ENCODE data around the gene UNC93B1.
"Not testable (repeated sequence)": the region's sequence is repeated elsewhere in the genome, so short reads cannot be mapped to it uniquely, and the experiment has no call there.

The UNC93B1 gene

DNA sequence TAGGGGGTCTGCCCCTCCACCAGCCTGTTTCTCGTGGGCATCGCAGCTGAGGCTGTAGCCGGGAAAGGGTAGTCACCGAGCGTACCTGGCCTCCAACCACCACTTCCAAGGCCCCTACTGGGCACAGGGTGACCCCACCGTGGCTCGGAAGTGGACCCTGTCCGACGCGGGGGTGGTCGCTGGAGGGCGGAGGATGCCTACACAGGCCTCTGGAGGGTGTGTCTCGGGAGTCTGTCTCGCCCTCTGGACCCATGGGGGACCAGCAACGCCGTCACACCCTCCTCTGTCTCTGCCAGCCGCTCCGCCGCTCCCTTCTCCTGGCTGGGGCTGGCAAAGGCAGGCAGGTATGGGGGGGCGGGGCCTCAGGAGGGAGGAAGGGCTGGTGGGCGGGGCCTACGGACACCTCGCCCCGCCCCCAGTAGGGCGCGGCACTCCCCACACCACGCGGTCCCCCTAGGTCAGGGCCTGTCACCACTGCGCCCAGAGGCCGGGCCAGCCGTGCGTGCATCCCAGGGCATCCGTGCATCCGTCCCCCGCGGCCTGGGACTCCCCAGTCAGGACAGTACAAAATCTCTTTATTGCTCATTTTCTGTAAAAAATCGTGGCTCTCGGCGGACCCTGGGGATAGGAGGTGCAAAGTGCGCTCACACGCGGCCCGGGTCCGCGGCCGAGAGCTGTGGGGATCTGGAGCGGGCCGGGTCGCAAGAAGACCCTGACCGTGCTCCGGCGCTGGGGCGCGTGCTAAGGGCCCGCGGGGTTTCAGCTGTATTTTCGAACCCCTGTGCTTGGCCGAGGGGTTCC lies 13.2 kb downstream of the UNC93B1 start:
- not testable (repeated sequence) for DNase-seq

DNA sequence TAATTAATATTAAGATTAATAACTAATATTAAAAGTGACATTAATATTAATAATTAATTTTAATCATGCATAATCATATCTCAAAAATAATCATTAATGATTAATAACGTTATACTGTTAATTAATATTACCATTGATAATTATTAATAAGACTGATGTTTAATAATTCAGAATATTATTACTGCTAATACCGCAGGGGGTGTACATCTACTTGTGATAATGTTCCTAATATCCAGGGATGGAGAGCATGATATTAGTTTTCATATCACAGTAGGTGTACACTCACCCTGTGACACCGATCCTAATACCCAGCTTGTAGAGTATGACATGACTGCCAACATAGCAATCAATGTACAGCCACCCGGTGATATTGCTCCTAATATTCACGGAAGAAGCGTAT lies 18.6 kb downstream of the UNC93B1 start:
- DNase-seq = not testable (repeated sequence)

DNA sequence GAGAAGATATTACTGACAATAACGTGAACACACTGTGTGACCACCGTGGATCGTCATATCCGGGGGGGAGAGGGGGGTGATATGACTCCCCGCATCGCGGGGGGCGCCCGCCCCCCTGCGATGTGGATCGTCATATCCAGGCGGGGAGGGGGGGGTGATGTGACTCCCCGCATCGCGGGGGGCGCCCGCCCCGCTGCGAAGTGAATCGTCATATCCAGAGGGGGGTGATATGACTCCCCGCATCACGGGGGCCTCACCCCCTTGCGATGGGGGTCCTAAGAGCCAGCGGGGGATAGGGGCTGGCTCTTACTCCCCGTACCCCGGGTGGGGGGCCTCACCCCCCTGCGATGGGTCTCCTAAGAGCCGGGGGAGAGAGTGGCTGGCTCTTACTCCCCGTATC lies 19.9 kb downstream of the UNC93B1 start:
- no peak for DNase-seq

DNA sequence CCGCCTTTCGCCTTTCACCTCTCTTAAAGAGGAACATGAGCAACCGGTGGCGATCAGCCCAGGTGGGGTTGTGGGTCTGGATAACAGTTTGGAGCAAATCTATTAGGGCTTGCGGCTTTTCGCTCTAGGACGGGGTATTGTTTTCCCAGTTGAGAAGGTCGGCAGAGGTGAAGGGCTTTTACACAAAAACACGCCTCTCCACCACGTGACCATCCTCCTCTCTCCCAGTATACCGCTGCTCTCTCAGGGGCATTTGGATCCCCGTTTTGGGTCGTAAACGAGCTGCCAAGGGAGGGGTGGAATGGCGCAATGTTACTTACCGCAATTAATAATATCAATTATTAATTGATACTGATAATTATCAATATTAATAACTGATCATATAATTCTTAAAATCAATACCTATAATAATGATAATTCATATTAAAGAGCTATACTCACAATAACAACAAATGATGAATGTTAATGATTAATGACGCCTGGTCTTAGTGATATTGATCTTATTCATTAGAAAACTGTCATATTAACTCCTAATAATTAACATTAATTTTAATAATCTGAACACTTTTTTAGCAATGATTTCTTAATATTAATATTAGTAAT lies 21.5 kb downstream of the UNC93B1 start:
- DNase-seq = not testable (repeated sequence)

DNA sequence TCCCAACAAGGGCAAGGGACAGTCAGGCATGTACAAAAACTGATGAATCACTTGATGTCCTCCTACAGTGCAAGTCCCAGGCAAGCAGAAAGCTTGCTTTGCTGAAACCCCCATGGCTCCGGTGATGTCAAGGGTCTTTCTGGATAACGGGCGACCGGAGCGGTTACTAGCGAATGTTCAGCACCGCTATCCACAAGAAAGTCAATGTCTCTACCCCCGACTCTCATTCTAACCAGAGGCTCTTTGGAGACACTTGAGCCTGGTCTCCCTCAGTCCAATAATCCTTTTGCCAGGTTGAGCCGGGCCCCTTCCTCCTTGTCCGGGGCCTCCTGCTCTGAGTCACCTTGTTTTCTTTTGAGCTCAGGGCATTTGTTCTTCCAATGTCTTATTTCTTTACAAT lies 22.7 kb downstream of the UNC93B1 start:
- DNase-seq = not testable (repeated sequence)

GRCh38 chr11:67978766-67979418 lies 25.0 kb downstream of the UNC93B1 start:
- DNase-seq = not testable (repeated sequence)

GRCh38 chr11:67974746-67975145 lies 29.2 kb downstream of the UNC93B1 start:
- not testable (repeated sequence) for DNase-seq

GRCh38 chr11:67965830-67966348 lies 38.0 kb downstream of the UNC93B1 start:
- DNase-seq = not testable (repeated sequence)

GRCh38 chr11:67964746-67965145 lies 39.2 kb downstream of the UNC93B1 start:
- DNase-seq = not testable (repeated sequence)

DNA sequence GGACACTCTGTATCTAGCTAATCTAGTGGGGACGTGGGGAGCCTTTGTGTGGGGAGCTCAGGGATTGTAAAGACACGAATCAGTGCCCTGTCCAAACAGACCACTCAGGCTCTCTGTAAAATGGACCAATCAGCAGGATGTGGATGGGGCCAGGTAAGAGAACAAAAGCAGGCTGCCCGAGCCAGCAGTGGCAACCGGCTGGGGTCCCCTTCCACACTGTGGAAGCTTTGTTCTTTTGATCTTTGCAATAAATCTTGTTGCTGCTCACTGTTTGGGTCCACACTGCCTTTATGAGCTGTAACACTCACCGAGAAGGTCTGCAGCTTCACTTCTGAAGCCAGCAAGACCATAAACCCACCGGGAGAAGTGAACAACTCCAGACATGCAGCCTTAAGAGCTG lies 40.0 kb downstream of the UNC93B1 start:
- not testable (repeated sequence) for DNase-seq

DNA sequence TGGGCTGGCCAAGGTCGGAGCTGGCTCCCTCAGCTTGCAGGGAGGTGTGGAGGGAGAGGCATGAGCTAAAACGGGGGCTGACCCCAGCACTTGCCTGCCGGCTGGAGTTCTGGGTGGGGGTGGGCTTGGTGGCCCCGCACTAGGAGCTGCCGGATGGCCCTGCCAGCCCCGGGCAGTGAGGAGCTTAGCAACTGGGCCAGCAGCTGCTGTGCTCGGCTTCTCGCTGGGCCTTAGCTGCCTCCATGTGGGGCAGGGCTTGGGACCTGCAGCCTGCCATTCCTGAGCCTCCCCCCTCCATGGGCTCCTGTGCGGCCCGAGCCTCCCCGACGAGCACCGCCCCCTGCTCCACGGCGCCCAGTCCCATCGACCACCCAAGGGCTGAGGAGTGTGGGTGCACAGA lies 40.7 kb downstream of the UNC93B1 start:
- DNase-seq = not testable (repeated sequence)

DNA sequence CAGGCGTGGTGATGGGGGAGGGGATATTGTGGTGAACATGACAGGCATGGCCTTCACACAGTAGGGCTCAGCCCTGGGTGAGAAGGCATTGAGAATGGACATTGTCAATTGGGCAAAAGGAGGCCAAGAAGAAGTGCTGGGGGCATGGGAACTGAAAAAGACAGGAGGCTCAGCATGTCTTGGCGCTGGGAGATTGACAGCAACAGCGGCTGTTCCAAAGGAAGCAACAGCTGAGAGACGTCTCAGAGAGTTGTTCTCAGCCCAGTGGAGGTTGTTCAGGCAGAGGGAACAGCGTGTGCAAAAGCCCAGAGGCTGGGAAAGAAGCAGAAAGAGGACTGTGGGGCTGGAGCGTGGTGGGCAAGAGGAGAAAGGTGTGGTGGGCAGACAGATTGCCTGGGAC lies 47.7 kb downstream of the UNC93B1 start:
- not testable (repeated sequence) for DNase-seq

GRCh38 chr11:67955461-67956007 lies 48.4 kb downstream of the UNC93B1 start:
- peak; percentile 79 for DNase-seq

DNA sequence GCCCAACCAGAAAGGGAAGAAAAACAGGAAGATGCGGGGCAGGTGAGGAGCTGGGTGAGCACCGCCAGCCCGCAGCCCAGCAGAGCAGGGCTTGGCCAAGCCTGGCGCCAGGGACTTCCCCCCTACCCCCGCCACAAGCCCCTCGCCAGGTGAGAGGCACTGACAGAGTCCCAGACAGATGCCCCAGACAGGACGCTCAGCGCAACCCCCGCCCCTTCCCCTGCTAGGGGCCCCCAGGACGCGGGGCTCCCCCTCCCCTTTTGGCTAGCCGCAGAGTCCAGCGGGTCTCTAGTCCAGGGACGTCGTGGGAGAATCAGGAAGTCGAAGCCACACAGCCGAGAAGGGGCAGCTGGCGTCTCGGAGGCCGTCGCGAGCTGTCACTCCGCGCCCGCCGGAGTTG lies 48.9 kb downstream of the UNC93B1 start:
- DNase-seq = not testable (repeated sequence)

- not testable (repeated sequence) for DNase-seq
Measured at GRCh38 chr11:67954251-67954650, 49.6 kb downstream of the UNC93B1 start.

GRCh38 chr11:67950705-67951104 lies 53.2 kb downstream of the UNC93B1 start:
- not testable (repeated sequence) for DNase-seq

DNA sequence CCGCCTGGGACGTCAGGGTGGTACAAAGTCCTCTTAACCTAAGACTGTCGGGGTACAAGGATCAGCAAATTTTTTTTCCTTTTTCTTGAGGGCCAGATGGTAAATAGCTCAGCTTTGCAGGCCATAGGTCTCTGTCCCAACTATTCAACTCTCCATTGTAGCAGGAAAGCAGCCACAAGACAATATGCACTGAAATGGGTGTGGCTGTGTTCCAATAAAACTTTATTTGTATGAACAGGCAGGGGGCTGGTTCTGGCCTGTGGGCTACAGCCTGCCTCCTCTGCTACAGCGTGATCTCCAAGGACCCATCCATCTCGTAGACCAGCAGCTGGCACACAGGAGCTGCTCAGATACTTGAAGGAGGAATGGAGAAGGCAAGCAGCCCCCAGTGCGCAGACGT lies 56.1 kb downstream of the UNC93B1 start:
- DNase-seq = not testable (repeated sequence)

DNA sequence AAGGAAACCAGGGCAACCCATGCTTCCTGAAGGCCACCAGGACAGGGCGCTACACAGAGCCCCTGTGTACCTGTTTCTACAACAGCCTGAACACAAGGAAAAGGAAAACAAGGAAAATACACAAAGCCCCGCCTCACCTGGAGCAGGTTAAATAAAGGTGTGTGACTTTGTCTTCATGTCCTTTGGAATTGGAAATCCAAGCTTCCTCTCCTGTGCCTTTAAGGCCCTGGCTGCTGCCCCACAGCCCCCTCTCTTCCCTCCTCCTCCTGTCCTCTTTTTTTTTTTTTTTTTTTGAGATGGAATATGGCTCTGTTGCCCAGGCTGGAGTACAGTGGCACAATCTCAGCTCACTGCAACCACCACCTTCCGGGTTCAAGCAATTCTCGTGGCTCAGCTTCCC lies 57.5 kb downstream of the UNC93B1 start:
- not testable (repeated sequence) for DNase-seq

DNA sequence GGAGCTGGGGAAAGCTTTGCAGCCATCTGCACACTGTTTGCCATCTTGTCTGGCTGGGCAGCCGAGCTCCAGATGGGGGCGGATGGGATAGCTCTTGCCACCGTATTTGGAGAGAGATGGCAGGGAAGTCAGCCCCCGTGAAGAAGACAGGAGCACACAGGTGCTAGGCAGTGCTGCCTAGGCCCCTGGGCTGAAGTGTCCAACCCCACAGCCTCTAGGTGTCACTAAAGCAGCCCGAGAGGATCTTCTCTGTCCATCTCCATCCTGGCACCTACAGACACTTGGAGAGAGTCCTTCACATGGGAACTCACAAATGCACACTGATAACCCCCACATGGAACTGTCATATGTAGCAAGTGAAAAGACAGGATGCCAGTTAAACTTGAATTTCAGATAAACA lies 60.5 kb downstream of the UNC93B1 start:
- DNase-seq = not testable (repeated sequence)
